K562 (cell line): ENCODE measurements around the gene RNF227. TPM values are rescaled to one million over a fixed set of nuclear protein-coding genes. Genes with fewer than 3 reads are reported as not detected.
A peak's percentile ranks its signal among the peaks of the same experiment; 100 is the strongest.

Source experiments
- ARID4B ChIP-seq: sonication (generic); formaldehyde crosslinking; IDR thresholded peaks from 2 replicates; pipeline ENCODE4 v1.8.0; 2022; ENCODE audit warnings: mild to moderate bottlenecking, missing genetic modification reagents
- ATF3 ChIP-seq, 2 experiments: fragments of 450-650 bp in 1 of 2; sonication (generic) in 1 of 2; formaldehyde crosslinking in 1 of 2; IDR thresholded peaks in 1 of 2; conservative IDR thresholded peaks in 1 of 2; 2 replicates each; pipeline versions ENCODE4 v1.6.1 to v1.8.1; 2016 to 2023; ENCODE audit warnings: mild to moderate bottlenecking in 2 of 2, moderate library complexity in 2 of 2, inconsistent platforms in 1 of 2, missing genetic modification reagents in 1 of 2
- BCL6 ChIP-seq: fragments of 250-450 bp; sonication (Bioruptor Pico); IDR thresholded peaks from 2 replicates; pipeline ENCODE4 v1.4.0; 2020
- CCNT2 ChIP-seq: IDR thresholded peaks from 2 replicates; pipeline ENCODE4 v1.6.1; 2011; ENCODE audit warnings: borderline replicate concordance, low read depth, mild to moderate bottlenecking, moderate library complexity, mixed read lengths, low read length; ENCODE audit not compliant: insufficient read length; ENCODE audit errors: extremely low read depth
- EGR1 ChIP-seq: fragments of 450-650 bp; conservative IDR thresholded peaks from 2 replicates; pipeline ENCODE4 v1.6.1; 2017; ENCODE audit warnings: mild to moderate bottlenecking
- EHMT2 ChIP-seq: fragments of 450-650 bp; IDR thresholded peaks from 2 replicates; pipeline ENCODE4 v1.6.1; 2018; ENCODE audit warnings: antibody characterized with exemption
- MIER1 ChIP-seq: fragments of 450-650 bp; IDR thresholded peaks from 2 replicates; pipeline ENCODE4 v1.6.1; 2016; ENCODE audit warnings: antibody characterized with exemption, mild to moderate bottlenecking, low read depth
- MNT ChIP-seq, 2 experiments: fragments of 450-650 bp; conservative IDR thresholded peaks; 2 replicates each; pipeline ENCODE4 v1.6.1; 2017; ENCODE audit warnings: mild to moderate bottlenecking in 2 of 2, moderate library complexity in 2 of 2
- PTRF ChIP-seq: fragments of 450-650 bp; IDR thresholded peaks from 2 replicates; pipeline ENCODE4 v1.6.1; 2016; ENCODE audit warnings: mild to moderate bottlenecking, missing genetic modification characterization, missing compliant biosample characterization
- PURB ChIP-seq: sonication (generic); formaldehyde crosslinking; IDR thresholded peaks from 2 replicates; pipeline ENCODE4 v1.9.0; 2021; ENCODE audit warnings: low read depth, mild to moderate bottlenecking, missing genetic modification reagents
- SAFB ChIP-seq: fragments of 200-400 bp; formaldehyde crosslinking; IDR thresholded peaks from 2 replicates; pipeline ENCODE4 v1.6.1; 2017; ENCODE audit warnings: low read depth, low read length, borderline replicate concordance
- SAP30 ChIP-seq: fragments of 200-600 bp; sonication (generic); IDR thresholded peaks from 2 replicates; pipeline ENCODE4 v1.6.1; 2012; ENCODE audit warnings: borderline replicate concordance, low read depth, mild to moderate bottlenecking, moderate library complexity, low read length, control low read depth, inconsistent platforms; ENCODE audit not compliant: insufficient read depth, poor library complexity, severe bottlenecking
- SOX6 ChIP-seq: fragments of 450-650 bp; IDR thresholded peaks from 2 replicates; pipeline ENCODE4 v1.6.1; 2014; ENCODE audit warnings: mild to moderate bottlenecking
- TRIM25 ChIP-seq: fragments of 450-650 bp; IDR thresholded peaks from 2 replicates; pipeline ENCODE4 v1.7.0; 2016; ENCODE audit warnings: borderline replicate concordance
- U2AF2 ChIP-seq: fragments of 200-400 bp; formaldehyde crosslinking; optimal IDR thresholded peaks from 2 replicates; pipeline ENCODE3; 2017; ENCODE audit warnings: low read depth, mild to moderate bottlenecking, low read length
- ZNF436 ChIP-seq: fragments of 250-450, 450-650 bp; sonication (Bioruptor Pico); formaldehyde crosslinking; IDR thresholded peaks from 2 replicates; pipeline ENCODE4 v1.7.0; 2020; ENCODE audit warnings: mild to moderate bottlenecking
- polyA plus RNA-seq, 8 experiments: library from polyadenylated mRNA; depleted of rRNA in 4 of 8; stranded (reverse) in 5 of 8; unstranded in 3 of 8; fragments of >200 nt; fragmentation: Nextera tagmentation in 2 of 8; fragmentation: Illumina TruSeq in 1 of 8; extraction: Ambion mirVana in 2 of 8; extraction: Trizol in 1 of 8; gene quantifications; 2 replicates each; pipeline versions ENCODE4 v1.2.1 to v1.2.3, GENCODE V29; 2011 to 2014; ENCODE audit warnings: inconsistent platforms in 1 of 8, missing spikeins in 1 of 8
- total RNA-seq, 7 experiments: library from RNA; depleted of rRNA in 6 of 7; stranded (reverse); fragments of >200 nt in 6 of 7; fragmentation: Illumina TruSeq in 2 of 7; extraction: Trizol in 2 of 7; gene quantifications; 2 replicates each; pipeline versions ENCODE4 v1.2.1 to v1.2.3, GENCODE V29; 2011 to 2021; ENCODE audit warnings: low replicate concordance in 1 of 7

The RNF227 gene
- total and polyA plus RNA-seq, 9 of the 15 experiments (the other 6 are each of a cell fraction or from before 2014, with no cell fraction given), result 1.1 to 6.7 (median 2.3) TPM

- TF ChIP-seq MNT (conservative IDR thresholded peaks at IDR 0.05) (peak; percentile 61 to 83; a peak in 3 of 4 replicates), CCNT2 (peak; percentile 54), EGR1 (peak; percentile 74), ATF3 (IDR thresholded peaks at IDR 0.05) (peak; percentile 100), ATF3 (CRISPR knock-in tag; conservative IDR thresholded peaks at IDR 0.05) (no peak; the same call in 1 of the 2 replicates), SAP30 (peak; percentile 37), SOX6 (no peak), ARID4B (CRISPR knock-in tag) (no peak), EHMT2 (no peak), PURB (CRISPR knock-in tag) (no peak), BCL6 (CRISPR knock-in tag) (no peak), ZNF436 (CRISPR knock-in tag) (no peak), MIER1 (no peak), SAFB (peak; percentile 20; the same call in 1 of the 2 replicates), PTRF (tag) (no peak), TRIM25 (no peak), U2AF2 (no peak)
Measured at GRCh38 chr17:7931709-7932482, 15.8 kb upstream of the RNF227 start, which contains the start of the genes CNTROB and TRAPPC1 (continued).
